ENCODE measurements around the gene DPP6.

The DPP6 gene

DNA sequence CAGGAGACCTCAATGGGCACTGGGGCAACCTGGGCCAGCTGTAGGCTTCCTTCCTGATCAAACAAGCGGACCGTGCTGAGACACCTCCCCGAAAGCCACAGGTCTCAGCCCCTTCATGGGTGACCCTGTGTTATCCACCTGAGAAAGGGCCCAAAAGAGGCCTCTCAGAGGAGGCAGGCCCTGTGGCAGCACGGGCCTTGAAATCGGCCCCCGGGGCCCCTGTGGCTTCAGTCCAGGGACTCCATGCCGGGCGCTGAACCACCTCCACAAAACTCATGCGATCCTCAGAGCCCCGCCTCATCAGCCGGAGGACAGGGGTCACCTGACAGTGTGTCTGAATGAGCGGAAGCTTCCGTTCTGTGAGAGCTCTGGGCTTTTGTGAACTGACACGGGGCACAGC lies 643.6 kb downstream of the DPP6 start:
- no peak overlapping the region for H3K4me3 ChIP-seq (ENCODE audit: insufficient read depth, low read depth, low read length)
- WGBS, 2 experiments = 92 to 95% methylated on average over 14 of the region's 14 CpGs
- H3K36me3 ChIP-seq (ENCODE audit: control insufficient read depth, insufficient read depth, low read length) = no peaks in the 10 kb centered on the region
- no peaks in the 10 kb centered on the region for H3K9me3 ChIP-seq (ENCODE audit: control insufficient read depth, low read length)
- no peaks in the 10 kb centered on the region for H3K27me3 ChIP-seq (ENCODE audit: control insufficient read depth, insufficient read depth, low read length, poor library complexity, severe bottlenecking)
- no peak overlapping the region for H3K27ac ChIP-seq (ENCODE audit: insufficient read depth, low read depth, low read length, poor library complexity, severe bottlenecking)
- no peaks in the 10 kb centered on the region for H3K4me1 ChIP-seq (ENCODE audit: control insufficient read depth, insufficient read depth, low read length)

DNA sequence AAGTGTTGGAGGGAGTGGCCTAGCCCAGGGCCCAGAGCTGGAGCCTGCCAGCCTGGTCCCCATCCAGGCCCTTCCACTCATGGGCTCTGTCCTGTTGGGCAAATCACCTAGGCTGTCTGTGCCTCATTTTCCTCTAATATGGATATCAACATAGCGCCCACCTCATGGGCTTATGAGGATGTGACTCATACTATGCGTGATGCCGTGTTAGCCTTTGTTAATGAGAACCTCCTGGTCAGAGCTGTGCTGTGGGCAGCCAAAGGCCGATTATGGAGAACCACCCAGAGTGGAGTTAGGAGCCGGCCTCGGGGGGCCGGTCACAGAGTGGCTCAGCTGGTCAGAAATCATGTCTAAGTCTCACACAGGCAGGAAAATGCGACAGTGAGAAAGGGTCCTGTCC lies 644.4 kb downstream of the DPP6 start:
- Histone ChIP-seq H3K27ac (ENCODE audit: insufficient read depth, low read depth, low read length, poor library complexity, severe bottlenecking) (no peak overlapping the region), H3K4me3 (ENCODE audit: insufficient read depth, low read depth, low read length) (no peak overlapping the region), H3K36me3 (ENCODE audit: control insufficient read depth, insufficient read depth, low read length) (no peaks in the 10 kb centered on the region), H3K4me1 (ENCODE audit: control insufficient read depth, insufficient read depth, low read length) (no peaks in the 10 kb centered on the region), H3K27me3 (ENCODE audit: control insufficient read depth, insufficient read depth, low read length, poor library complexity, severe bottlenecking) (no peaks in the 10 kb centered on the region), H3K9me3 (ENCODE audit: control insufficient read depth, low read length) (no peaks in the 10 kb centered on the region)
- WGBS, 2 experiments = 94 to 96% methylated on average over 8 of the region's 8 CpGs

DNA sequence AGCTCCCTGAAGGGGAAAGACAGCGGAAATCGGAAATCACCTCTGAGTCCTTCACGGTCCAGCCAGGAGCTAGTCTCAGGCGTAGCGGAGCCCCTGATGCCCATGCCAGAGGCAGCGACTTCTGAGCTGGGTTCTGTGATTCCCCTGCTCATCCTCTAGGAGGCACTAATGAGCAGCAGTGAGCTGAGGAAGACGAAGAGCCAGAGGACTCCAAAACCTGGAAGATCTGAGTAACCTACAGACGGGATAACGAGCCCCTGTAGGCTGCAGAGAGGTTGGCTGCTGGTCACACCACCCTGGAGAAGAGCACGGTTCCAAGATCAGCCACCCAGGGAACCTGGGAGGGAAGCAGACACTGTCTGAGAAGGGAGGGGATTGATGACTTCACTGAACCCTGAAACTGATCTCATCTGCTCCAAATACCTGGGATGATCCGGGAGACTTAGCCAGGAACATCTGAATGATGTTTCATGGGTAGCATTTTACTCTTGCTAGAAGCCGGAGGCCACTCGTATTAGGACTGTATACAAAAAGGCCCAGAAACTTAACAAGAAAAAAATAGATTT lies 646.6 kb downstream of the DPP6 start:
- Histone ChIP-seq H3K4me1 (ENCODE audit: control insufficient read depth, insufficient read depth, low read length) (no peaks in the 10 kb centered on the region), H3K27ac (ENCODE audit: insufficient read depth, low read depth, low read length, poor library complexity, severe bottlenecking) (no peak overlapping the region), H3K9me3 (ENCODE audit: control insufficient read depth, low read length) (no peaks in the 10 kb centered on the region), H3K4me3 (ENCODE audit: insufficient read depth, low read depth, low read length) (no peak overlapping the region), H3K27me3 (ENCODE audit: control insufficient read depth, insufficient read depth, low read length, poor library complexity, severe bottlenecking) (no peaks in the 10 kb centered on the region), H3K36me3 (ENCODE audit: control insufficient read depth, insufficient read depth, low read length) (no peaks in the 10 kb centered on the region)
- 61 to 63% methylated on average over 13 of the region's 13 CpGs for WGBS, 2 experiments

DNA sequence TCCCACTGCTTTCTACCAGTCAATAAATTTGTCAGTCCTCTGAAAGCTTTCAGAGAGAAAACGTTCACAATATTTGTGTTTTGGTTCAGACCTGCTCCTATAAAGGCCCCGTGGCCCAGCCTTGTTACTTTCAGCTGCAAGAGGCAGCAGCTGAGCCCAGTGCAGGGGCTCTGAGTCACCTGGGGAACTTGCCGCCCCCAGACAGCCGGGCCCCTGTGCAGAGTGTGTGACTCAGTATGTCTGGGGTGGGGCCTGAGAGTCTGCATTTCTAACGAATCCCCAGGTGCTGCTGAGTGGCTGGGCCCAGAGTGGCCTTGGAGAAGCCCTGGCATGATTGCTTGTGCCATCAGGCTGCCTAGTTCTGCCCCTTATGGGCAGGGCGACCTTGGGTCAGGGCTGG lies 647.2 kb downstream of the DPP6 start:
- WGBS, 2 experiments = 88 to 92% methylated on average over 6 of the region's 6 CpGs
- H3K27me3 ChIP-seq (ENCODE audit: control insufficient read depth, insufficient read depth, low read length, poor library complexity, severe bottlenecking) = no peaks in the 10 kb centered on the region
- no peak overlapping the region for H3K27ac ChIP-seq (ENCODE audit: insufficient read depth, low read depth, low read length, poor library complexity, severe bottlenecking)
- H3K36me3 ChIP-seq (ENCODE audit: control insufficient read depth, insufficient read depth, low read length) = no peaks in the 10 kb centered on the region
- no peaks in the 10 kb centered on the region for H3K4me1 ChIP-seq (ENCODE audit: control insufficient read depth, insufficient read depth, low read length)
- H3K4me3 ChIP-seq (ENCODE audit: insufficient read depth, low read depth, low read length) = no peak overlapping the region
- no peaks in the 10 kb centered on the region for H3K9me3 ChIP-seq (ENCODE audit: control insufficient read depth, low read length)

DNA sequence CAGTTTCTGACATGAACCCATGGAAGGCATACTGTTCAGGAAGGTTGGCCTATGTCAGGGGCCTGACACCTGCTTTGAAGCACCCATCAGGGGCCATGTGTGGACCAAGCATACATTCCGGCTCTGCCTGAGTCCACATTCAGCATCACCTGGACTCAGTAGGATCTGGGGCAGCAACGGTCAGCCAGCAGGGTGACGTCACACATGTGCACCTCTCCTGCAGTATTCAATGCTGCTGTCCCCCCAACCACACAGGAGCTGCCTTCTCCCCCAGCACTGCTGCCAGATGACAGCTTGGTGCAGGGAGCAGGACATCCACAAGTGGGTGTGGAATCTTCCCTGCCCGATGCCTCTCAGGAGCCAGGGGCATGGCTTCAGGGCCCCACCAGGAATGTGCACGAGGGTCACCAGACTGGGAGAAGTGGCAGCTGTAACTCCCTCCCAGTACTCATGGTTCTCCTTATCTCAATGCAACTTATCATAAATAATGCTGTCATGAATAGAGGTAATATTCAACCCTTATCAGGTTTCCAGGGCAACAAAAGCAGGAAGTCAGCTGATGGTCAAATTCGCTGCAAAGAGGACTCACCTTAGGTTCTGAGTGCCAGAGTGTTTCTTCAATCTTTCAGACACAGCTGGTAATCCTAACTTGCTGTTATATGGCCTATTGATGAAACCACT lies 657.8 kb downstream of the DPP6 start:
- H3K4me3 ChIP-seq (ENCODE audit: insufficient read depth, low read depth, low read length) = no peak overlapping the region
- peaks cover 2% of the 10 kb centered on the region for H3K9me3 ChIP-seq (ENCODE audit: control insufficient read depth, low read length)
- 86 to 88% methylated on average over 6 of the region's 6 CpGs for WGBS, 2 experiments
- no peak overlapping the region for H3K27ac ChIP-seq (ENCODE audit: insufficient read depth, low read depth, low read length, poor library complexity, severe bottlenecking)
- H3K4me1 ChIP-seq (ENCODE audit: control insufficient read depth, insufficient read depth, low read length) = no peaks in the 10 kb centered on the region
- H3K27me3 ChIP-seq (ENCODE audit: control insufficient read depth, insufficient read depth, low read length, poor library complexity, severe bottlenecking) = no peaks in the 10 kb centered on the region
- H3K36me3 ChIP-seq (ENCODE audit: control insufficient read depth, insufficient read depth, low read length) = no peaks in the 10 kb centered on the region

DNA sequence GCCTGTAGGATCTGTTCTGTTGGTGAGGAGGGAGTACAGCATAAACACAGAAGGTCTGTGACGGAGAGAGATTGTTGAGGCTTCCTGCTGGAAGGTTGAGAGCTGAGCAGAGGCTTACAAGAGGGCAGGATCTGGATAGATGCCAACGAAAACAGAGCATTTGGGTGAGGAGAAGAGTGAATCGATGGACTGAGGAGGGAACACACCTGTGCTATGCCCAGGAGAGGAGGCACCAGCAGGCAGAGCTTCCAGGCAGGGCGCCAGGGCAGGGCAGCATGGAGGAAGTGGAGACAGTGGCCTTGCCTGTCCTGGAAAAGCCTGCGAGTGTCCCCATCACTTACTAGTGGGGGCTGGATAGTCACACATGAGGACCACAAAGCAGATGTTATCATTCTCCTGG lies 667.8 kb downstream of the DPP6 start:
- WGBS, 2 experiments = 92 to 94% methylated on average over 5 of the region's 5 CpGs
- Histone ChIP-seq H3K27ac (ENCODE audit: insufficient read depth, low read depth, low read length, poor library complexity, severe bottlenecking) (no peak overlapping the region), H3K4me3 (ENCODE audit: insufficient read depth, low read depth, low read length) (no peak overlapping the region), H3K27me3 (ENCODE audit: control insufficient read depth, insufficient read depth, low read length, poor library complexity, severe bottlenecking) (no peaks in the 10 kb centered on the region), H3K4me1 (ENCODE audit: control insufficient read depth, insufficient read depth, low read length) (no peaks in the 10 kb centered on the region), H3K9me3 (ENCODE audit: control insufficient read depth, low read length) (no peaks in the 10 kb centered on the region), H3K36me3 (ENCODE audit: control insufficient read depth, insufficient read depth, low read length) (no peaks in the 10 kb centered on the region)

DNA sequence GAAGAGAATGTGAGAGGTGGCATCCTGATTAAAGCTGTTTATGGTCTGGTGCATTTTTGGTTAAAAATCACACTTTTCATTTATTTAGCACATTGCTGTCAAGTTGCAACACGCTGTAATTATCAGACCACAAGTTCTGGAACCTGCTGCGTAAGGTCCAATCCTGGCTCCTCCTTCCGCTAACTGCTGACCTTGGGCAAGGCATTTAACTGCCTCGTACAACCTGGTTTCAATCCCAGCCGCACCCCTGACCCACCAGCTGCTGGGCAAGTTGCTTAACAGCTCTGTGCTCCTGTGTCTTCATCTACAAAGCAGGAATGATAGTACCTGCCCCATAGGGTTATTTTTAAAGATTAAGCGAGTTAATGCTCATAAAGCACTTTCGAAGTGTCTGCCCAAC lies 668.9 kb downstream of the DPP6 start:
- WGBS, 2 experiments = 88 to 92% methylated on average over 7 of the region's 7 CpGs
- no peaks in the 10 kb centered on the region for H3K36me3 ChIP-seq (ENCODE audit: control insufficient read depth, insufficient read depth, low read length)

DNA sequence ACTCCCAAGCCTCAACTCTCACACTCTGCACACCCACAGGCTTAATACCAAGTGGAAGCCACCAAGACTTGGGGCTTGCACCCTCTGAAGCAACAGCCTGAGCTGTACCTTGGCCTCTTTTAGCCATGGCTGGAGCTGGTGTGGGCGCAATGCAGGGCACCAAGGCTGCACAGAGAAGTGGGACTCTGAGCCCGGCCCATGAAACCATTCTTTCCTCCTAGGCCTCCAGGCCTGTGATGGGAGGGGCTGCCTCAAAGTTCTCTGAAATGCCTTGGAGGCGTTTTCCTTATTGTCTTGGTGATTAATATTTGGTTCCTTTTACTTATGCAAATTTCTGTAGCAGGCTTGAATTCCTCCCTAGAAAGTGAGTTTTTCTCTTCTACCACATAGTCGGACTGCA lies 674.2 kb downstream of the DPP6 start:
- H3K9me3 ChIP-seq (ENCODE audit: control insufficient read depth, low read length) = no peaks in the 10 kb centered on the region
- 83 to 89% methylated on average over 3 to 4 of the region's 4 CpGs for WGBS, 2 experiments
- no peak overlapping the region for H3K4me3 ChIP-seq (ENCODE audit: insufficient read depth, low read depth, low read length)
- H3K4me1 ChIP-seq (ENCODE audit: control insufficient read depth, insufficient read depth, low read length) = no peaks in the 10 kb centered on the region
- H3K27ac ChIP-seq (ENCODE audit: insufficient read depth, low read depth, low read length, poor library complexity, severe bottlenecking) = no peak overlapping the region
- H3K36me3 ChIP-seq (ENCODE audit: control insufficient read depth, insufficient read depth, low read length) = no peaks in the 10 kb centered on the region
- no peaks in the 10 kb centered on the region for H3K27me3 ChIP-seq (ENCODE audit: control insufficient read depth, insufficient read depth, low read length, poor library complexity, severe bottlenecking)

More for the DNA sequence above, 668.9 kb downstream of the DPP6 start:
- H3K4me1 ChIP-seq (ENCODE audit: control insufficient read depth, insufficient read depth, low read length) = no peaks in the 10 kb centered on the region
- no peak overlapping the region for H3K4me3 ChIP-seq (ENCODE audit: insufficient read depth, low read depth, low read length)
- no peaks in the 10 kb centered on the region for H3K27me3 ChIP-seq (ENCODE audit: control insufficient read depth, insufficient read depth, low read length, poor library complexity, severe bottlenecking)
- no peaks in the 10 kb centered on the region for H3K9me3 ChIP-seq (ENCODE audit: control insufficient read depth, low read length)
- H3K27ac ChIP-seq (ENCODE audit: insufficient read depth, low read depth, low read length, poor library complexity, severe bottlenecking) = no peak overlapping the region

DNA sequence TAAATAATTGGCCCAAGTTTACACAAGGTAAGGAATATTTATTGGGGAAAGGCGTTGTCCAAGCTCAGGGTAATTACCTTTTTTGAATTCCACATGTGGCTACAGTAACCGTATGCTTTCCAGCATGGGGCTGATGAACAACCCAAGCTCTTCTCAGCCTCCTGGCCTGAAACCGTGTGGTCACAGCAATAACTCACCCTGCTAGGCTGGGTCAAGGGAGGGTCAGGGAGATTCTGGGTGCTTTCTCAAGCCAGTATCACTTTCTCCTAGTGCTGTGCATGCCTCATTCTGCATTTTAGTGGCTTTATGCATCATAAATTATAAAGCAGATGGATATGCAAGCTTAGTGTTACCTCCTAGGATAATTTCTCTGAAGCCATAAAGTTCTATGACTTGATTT lies 676.9 kb downstream of the DPP6 start:
- Histone ChIP-seq H3K4me3 (ENCODE audit: insufficient read depth, low read depth, low read length) (no peak overlapping the region), H3K27me3 (ENCODE audit: control insufficient read depth, insufficient read depth, low read length, poor library complexity, severe bottlenecking) (no peaks in the 10 kb centered on the region), H3K4me1 (ENCODE audit: control insufficient read depth, insufficient read depth, low read length) (no peaks in the 10 kb centered on the region), H3K9me3 (ENCODE audit: control insufficient read depth, low read length) (no peaks in the 10 kb centered on the region), H3K36me3 (ENCODE audit: control insufficient read depth, insufficient read depth, low read length) (no peaks in the 10 kb centered on the region), H3K27ac (ENCODE audit: insufficient read depth, low read depth, low read length, poor library complexity, severe bottlenecking) (no peak overlapping the region)
- 83 to 86% methylated on average over 3 of the region's 3 CpGs for WGBS, 2 experiments

DNA sequence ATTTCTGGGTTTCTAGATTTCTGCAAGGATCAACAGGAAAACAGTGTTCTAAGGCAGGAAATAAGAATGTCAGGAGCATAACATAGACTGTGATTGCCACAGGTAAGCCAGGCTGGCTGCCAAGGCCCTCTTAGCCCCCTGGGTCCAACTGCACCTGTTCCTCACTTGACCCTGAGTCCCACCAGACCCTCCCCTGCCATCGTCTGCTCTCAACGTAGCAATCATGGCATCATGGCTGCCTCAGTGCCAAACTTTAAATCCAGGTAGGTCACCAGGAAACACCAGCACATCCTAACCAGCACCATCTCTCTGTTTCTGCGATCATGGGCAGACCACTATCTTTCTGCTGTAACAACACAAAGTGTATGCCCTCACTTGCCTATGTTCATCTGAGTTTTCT lies 683.6 kb downstream of the DPP6 start:
- Histone ChIP-seq H3K36me3 (ENCODE audit: control insufficient read depth, insufficient read depth, low read length) (no peaks in the 10 kb centered on the region), H3K27ac (ENCODE audit: insufficient read depth, low read depth, low read length, poor library complexity, severe bottlenecking) (no peak overlapping the region), H3K4me1 (ENCODE audit: control insufficient read depth, insufficient read depth, low read length) (no peaks in the 10 kb centered on the region), H3K4me3 (ENCODE audit: insufficient read depth, low read depth, low read length) (no peak overlapping the region), H3K27me3 (ENCODE audit: control insufficient read depth, insufficient read depth, low read length, poor library complexity, severe bottlenecking) (no peaks in the 10 kb centered on the region), H3K9me3 (ENCODE audit: control insufficient read depth, low read length) (no peaks in the 10 kb centered on the region)
- WGBS, 2 experiments = 90 to 91% methylated on average over 3 of the region's 3 CpGs

Measured in ectodermal cell (in vitro differentiated cells).